HG03469 (cell line): ENCODE measurements around the gene TLCD1.

Experiments used
- ATAC-seq: cut with Tn5 transposase; IDR thresholded peaks from one replicate; pipeline ENCODE4 v1.9.1; 2021; ENCODE audit warnings: mild to moderate bottlenecking, moderate library complexity, moderate number of reproducible peaks; ENCODE audit not compliant: unreplicated experiment

The TLCD1 gene

GRCh38 chr17:28726226-28726626, at the start of gene TLCD1:
Gene TLCD1 (minus strand): TSS chr17:28726233. CDS start chr17:28726097, 136 bp downstream.
- no peak for ATAC-seq

GRCh38 chr17:28774206-28774605, 48.2 kb upstream of the TLCD1 start:
- no peak for ATAC-seq

GRCh38 chr17:28773736-28774135, 47.7 kb upstream of the TLCD1 start:
- ATAC-seq, result no peak

GRCh38 chr17:28765038-28765437, 39.0 kb upstream of the TLCD1 start:
- no peak for ATAC-seq

- no peak for ATAC-seq
Observed at GRCh38 chr17:28763804-28764266, 37.8 kb upstream of the TLCD1 start.

GRCh38 chr17:28763137-28763799, 37.2 kb upstream of the TLCD1 start:
- ATAC-seq, result no peak

GRCh38 chr17:28760601-28761562, 34.8 kb upstream of the TLCD1 start:
- no peak for ATAC-seq

GRCh38 chr17:28759256-28759865, 33.3 kb upstream of the TLCD1 start:
- no peak for ATAC-seq

- no peak for ATAC-seq
Observed at GRCh38 chr17:28758411-28759121, 32.5 kb upstream of the TLCD1 start.

GRCh38 chr17:28756049-28756804, 30.2 kb upstream of the TLCD1 start:
- ATAC-seq, result no peak

- no peak for ATAC-seq
Observed at GRCh38 chr17:28755486-28755885, 29.5 kb upstream of the TLCD1 start.

- ATAC-seq, result no peak
Observed at GRCh38 chr17:28751600-28752366, 25.8 kb upstream of the TLCD1 start.

GRCh38 chr17:28750178-28751047, 24.4 kb upstream of the TLCD1 start:
- no peak for ATAC-seq

GRCh38 chr17:28749516-28750177, 23.6 kb upstream of the TLCD1 start:
- ATAC-seq, result no peak

GRCh38 chr17:28748852-28749515, 23.0 kb upstream of the TLCD1 start:
- no peak for ATAC-seq

GRCh38 chr17:28747801-28748750, 22.0 kb upstream of the TLCD1 start:
- ATAC-seq, result no peak
